ENCODE data around the gene SEPTIN7.

The SEPTIN7 gene

GRCh38 chr7:35785250-35785649, 15.6 kb upstream of the SEPTIN7 start:
- no peak for DNase-seq (ENCODE audit: low read depth in 2 of 2, low spot score in 1 of 2)

- no peak for DNase-seq (ENCODE audit: low read depth in 2 of 2, low spot score in 1 of 2)
These were observed 12.9 kb upstream of the SEPTIN7 start for GRCh38 chr7:35787925-35788324.

GRCh38 chr7:35792472-35792871, 8.4 kb upstream of the SEPTIN7 start:
- DNase-seq (ENCODE audit: low read depth in 2 of 2, low spot score in 1 of 2) = no peak

GRCh38 chr7:35792873-35793489, 7.9 kb upstream of the SEPTIN7 start:
- no peak for DNase-seq (ENCODE audit: low read depth in 2 of 2, low spot score in 1 of 2)

- DNase-seq (ENCODE audit: low read depth in 2 of 2, low spot score in 1 of 2) = no peak
These were observed 3.5 kb upstream of the SEPTIN7 start for GRCh38 chr7:35797311-35797710.

- DNase-seq (ENCODE audit: low read depth in 2 of 2, low spot score in 1 of 2) = peak; percentile 59 to 65
These were observed 775 bp upstream of the SEPTIN7 start for GRCh38 chr7:35799846-35800717.

- DNase-seq (ENCODE audit: low read depth in 2 of 2, low spot score in 1 of 2) = peak; percentile 46 to 59
These were observed 690 bp downstream of the SEPTIN7 start for GRCh38 chr7:35801392-35802101.

GRCh38 chr7:35802102-35802466, 1.2 kb downstream of the SEPTIN7 start:
- DNase-seq (ENCODE audit: low read depth in 2 of 2, low spot score in 1 of 2) = no peak

GRCh38 chr7:35802649-35803048, 1.8 kb downstream of the SEPTIN7 start:
- no peak for DNase-seq (ENCODE audit: low read depth in 2 of 2, low spot score in 1 of 2)

GRCh38 chr7:35804231-35804970, 3.5 kb downstream of the SEPTIN7 start:
- no peak for DNase-seq (ENCODE audit: low read depth in 2 of 2, low spot score in 1 of 2)

GRCh38 chr7:35805876-35806275, 5.0 kb downstream of the SEPTIN7 start:
- DNase-seq (ENCODE audit: low read depth in 2 of 2, low spot score in 1 of 2) = no peak

- DNase-seq (ENCODE audit: low read depth in 2 of 2, low spot score in 1 of 2) = no peak
These were observed 15.7 kb downstream of the SEPTIN7 start for GRCh38 chr7:35816514-35816913.

GRCh38 chr7:35817181-35817580, 16.3 kb downstream of the SEPTIN7 start:
- DNase-seq (ENCODE audit: low read depth in 2 of 2, low spot score in 1 of 2) = no peak

GRCh38 chr7:35817930-35818329, 17.1 kb downstream of the SEPTIN7 start:
- DNase-seq (ENCODE audit: low read depth in 2 of 2, low spot score in 1 of 2) = no peak

- no peak for DNase-seq (ENCODE audit: low read depth in 2 of 2, low spot score in 1 of 2)
These were observed 17.7 kb downstream of the SEPTIN7 start for GRCh38 chr7:35818513-35818912.

GRCh38 chr7:35819310-35819709, 18.5 kb downstream of the SEPTIN7 start:
- no peak for DNase-seq (ENCODE audit: low read depth in 2 of 2, low spot score in 1 of 2)

GRCh38 chr7:35819954-35820703, 19.3 kb downstream of the SEPTIN7 start:
- DNase-seq (ENCODE audit: low read depth in 2 of 2, low spot score in 1 of 2) = no peak

- no peak for DNase-seq (ENCODE audit: low read depth in 2 of 2, low spot score in 1 of 2)
These were observed 20.0 kb downstream of the SEPTIN7 start for GRCh38 chr7:35820858-35821257.

GRCh38 chr7:35823440-35823839, 22.6 kb downstream of the SEPTIN7 start:
- DNase-seq (ENCODE audit: low read depth in 2 of 2, low spot score in 1 of 2) = no peak

GRCh38 chr7:35825974-35826373, 25.1 kb downstream of the SEPTIN7 start:
- DNase-seq (ENCODE audit: low read depth in 2 of 2, low spot score in 1 of 2) = no peak

GRCh38 chr7:35826751-35827150, 25.9 kb downstream of the SEPTIN7 start:
- no peak for DNase-seq (ENCODE audit: low read depth in 2 of 2, low spot score in 1 of 2)
